HG02763 (cell line): ENCODE measurements around the gene LILRB5.
"Not testable (repeated sequence)": the region's sequence is repeated elsewhere in the genome, so short reads cannot be mapped to it uniquely, and the experiment has no call there.

ENCODE experiments used
- ATAC-seq: cut with Tn5 transposase; IDR thresholded peaks from one replicate; pipeline ENCODE4 v1.9.1; 2021; ENCODE audit warnings: mild to moderate bottlenecking, moderate library complexity; ENCODE audit not compliant: unreplicated experiment

LILRB5 gene

GRCh38 chr19:54245936-54246335 is 11.1 kb downstream of the LILRB5 start:
- no peak for ATAC-seq

- ATAC-seq, result not testable (repeated sequence)
These were observed 13.3 kb downstream of the LILRB5 start for GRCh38 chr19:54243809-54244208.

- not testable (repeated sequence) for ATAC-seq
These were observed 14.4 kb downstream of the LILRB5 start, which contains the start of gene LILRA6 for GRCh38 chr19:54242646-54243045. Gene LILRA6 (minus strand): TSS chr19:54242790.

GRCh38 chr19:54242234-54242633 is 14.8 kb downstream of the LILRB5 start:
- ATAC-seq, result not testable (repeated sequence)

- ATAC-seq, result not testable (repeated sequence)
These were observed 16.4 kb downstream of the LILRB5 start for GRCh38 chr19:54240372-54241336.

- ATAC-seq, result not testable (repeated sequence)
These were observed 17.3 kb downstream of the LILRB5 start for GRCh38 chr19:54239491-54240371.

GRCh38 chr19:54233941-54234340 is 23.1 kb downstream of the LILRB5 start:
- ATAC-seq, result no peak

GRCh38 chr19:54231077-54231931 is 25.8 kb downstream of the LILRB5 start:
- no peak for ATAC-seq

GRCh38 chr19:54230031-54230430 is 27.0 kb downstream of the LILRB5 start:
- no peak for ATAC-seq

GRCh38 chr19:54229146-54229545 is 27.9 kb downstream of the LILRB5 start:
- ATAC-seq, result no peak

- ATAC-seq, result not testable (repeated sequence)
These were observed 32.5 kb downstream of the LILRB5 start for GRCh38 chr19:54224619-54225018.

GRCh38 chr19:54223937-54224281 is 33.2 kb downstream of the LILRB5 start:
- ATAC-seq, result not testable (repeated sequence)

GRCh38 chr19:54223277-54223936 is 33.7 kb downstream of the LILRB5 start:
- not testable (repeated sequence) for ATAC-seq

GRCh38 chr19:54222474-54223276 is 34.4 kb downstream of the LILRB5 start, which contains the start of gene LILRB3:
Gene LILRB3 (minus strand): TSS chr19:54223007. CDS start chr19:54222976, 31 bp downstream.
- ATAC-seq, result not testable (repeated sequence)

GRCh38 chr19:54221947-54222346 is 35.1 kb downstream of the LILRB5 start:
- not testable (repeated sequence) for ATAC-seq

GRCh38 chr19:54219702-54220101 is 37.4 kb downstream of the LILRB5 start:
- not testable (repeated sequence) for ATAC-seq

- no peak for ATAC-seq
These were observed 38.0 kb downstream of the LILRB5 start for GRCh38 chr19:54218960-54219661.

GRCh38 chr19:54218259-54218658 is 38.8 kb downstream of the LILRB5 start:
- ATAC-seq, result no peak
